Measurements from ENCODE around the gene ZBTB17.

DNA sequence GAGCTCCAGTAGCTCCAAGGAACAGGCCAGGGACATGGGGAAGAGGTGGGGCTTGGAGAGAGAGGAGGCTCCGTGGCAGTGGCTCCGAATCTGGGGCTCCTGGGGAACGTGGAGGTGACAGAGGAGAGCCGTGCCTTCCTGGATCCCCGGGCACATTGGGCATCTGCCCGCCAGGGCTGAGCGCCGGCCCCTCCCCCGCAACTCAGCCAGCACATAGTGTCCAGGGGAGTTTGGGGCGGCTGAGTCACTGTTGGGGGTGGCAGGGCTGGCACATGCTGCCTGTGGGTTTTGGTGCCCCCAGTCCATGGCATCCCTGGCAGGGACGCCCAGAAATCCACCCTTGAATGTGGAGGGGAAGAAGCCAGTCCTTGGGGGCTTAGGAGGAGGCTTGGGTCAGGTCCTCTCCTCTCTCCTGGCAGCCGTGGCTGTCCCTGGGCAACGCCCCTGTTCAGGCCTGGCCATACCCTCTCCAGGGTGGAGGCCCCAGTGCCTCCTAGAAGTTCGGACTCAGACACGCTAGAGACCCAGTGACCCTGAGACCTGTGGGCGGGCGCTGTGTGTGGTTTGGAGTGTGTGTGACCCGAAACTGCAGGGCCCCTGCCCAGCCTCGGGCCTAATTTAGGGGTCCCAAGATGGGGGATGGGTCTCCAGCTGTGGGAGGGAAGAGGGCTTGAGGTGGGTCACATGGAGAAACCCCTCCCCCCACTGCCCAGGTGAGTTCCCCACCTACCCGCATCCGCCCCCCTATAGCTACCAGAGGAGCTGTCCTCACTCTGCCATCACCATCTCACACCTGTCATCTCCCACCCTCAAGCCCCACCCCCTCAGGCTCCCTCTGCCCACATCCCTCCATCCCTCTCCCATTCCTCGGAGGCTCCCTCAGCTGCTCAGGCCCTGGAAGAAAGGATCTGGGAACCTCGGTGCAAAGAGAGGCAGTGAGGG, 40.3 kb upstream of the ZBTB17 start:
- TF ChIP-seq CEBPB (IDR thresholded peaks at IDR 0.05; ENCODE audit: borderline replicate concordance in 1 of 2, low read depth in 2 of 2, low read length in 2 of 2) (no peak), KAT2A (conservative IDR thresholded peaks at IDR 0.05; ENCODE audit: control insufficient read depth, low read depth, low read length) (no peak), RFX5 (IDR thresholded peaks at IDR 0.05; ENCODE audit: low read depth, low read length) (no peak), POLR2A (IDR thresholded peaks at IDR 0.05; ENCODE audit: low read depth, low read length) (no peak), ATF2 (IDR thresholded peaks at IDR 0.05; ENCODE audit: low read length) (no peak), MAX (IDR thresholded peaks at IDR 0.05; ENCODE audit: low read depth, low read length) (no peak), BMI1 (IDR thresholded peaks at IDR 0.05; ENCODE audit: borderline replicate concordance) (no peak), TAF1 (IDR thresholded peaks at IDR 0.05; ENCODE audit: borderline replicate concordance, low read depth, low read length) (no peak)
- TF ChIP-seq, protein P1, sequence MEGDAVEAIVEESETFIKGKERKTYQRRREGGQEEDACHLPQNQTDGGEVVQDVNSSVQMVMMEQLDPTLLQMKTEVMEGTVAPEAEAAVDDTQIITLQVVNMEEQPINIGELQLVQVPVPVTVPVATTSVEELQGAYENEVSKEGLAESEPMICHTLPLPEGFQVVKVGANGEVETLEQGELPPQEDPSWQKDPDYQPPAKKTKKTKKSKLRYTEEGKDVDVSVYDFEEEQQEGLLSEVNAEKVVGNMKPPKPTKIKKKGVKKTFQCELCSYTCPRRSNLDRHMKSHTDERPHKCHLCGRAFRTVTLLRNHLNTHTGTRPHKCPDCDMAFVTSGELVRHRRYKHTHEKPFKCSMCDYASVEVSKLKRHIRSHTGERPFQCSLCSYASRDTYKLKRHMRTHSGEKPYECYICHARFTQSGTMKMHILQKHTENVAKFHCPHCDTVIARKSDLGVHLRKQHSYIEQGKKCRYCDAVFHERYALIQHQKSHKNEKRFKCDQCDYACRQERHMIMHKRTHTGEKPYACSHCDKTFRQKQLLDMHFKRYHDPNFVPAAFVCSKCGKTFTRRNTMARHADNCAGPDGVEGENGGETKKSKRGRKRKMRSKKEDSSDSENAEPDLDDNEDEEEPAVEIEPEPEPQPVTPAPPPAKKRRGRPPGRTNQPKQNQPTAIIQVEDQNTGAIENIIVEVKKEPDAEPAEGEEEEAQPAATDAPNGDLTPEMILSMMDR (IDR thresholded peaks at IDR 0.05 in 2 of 3, conservative IDR thresholded peaks at IDR 0.05 in 1 of 3; ENCODE audit: control insufficient read depth in 2 of 3, extremely low read depth in 1 of 3, insufficient read depth in 1 of 3, low read depth in 3 of 3, low read length in 3 of 3), result no peak
- TF ChIP-seq, protein P2, sequence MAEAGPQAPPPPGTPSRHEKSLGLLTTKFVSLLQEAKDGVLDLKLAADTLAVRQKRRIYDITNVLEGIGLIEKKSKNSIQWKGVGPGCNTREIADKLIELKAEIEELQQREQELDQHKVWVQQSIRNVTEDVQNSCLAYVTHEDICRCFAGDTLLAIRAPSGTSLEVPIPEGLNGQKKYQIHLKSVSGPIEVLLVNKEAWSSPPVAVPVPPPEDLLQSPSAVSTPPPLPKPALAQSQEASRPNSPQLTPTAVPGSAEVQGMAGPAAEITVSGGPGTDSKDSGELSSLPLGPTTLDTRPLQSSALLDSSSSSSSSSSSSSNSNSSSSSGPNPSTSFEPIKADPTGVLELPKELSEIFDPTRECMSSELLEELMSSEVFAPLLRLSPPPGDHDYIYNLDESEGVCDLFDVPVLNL (IDR thresholded peaks at IDR 0.05; ENCODE audit: low read depth, low read length), result no peak
